ENCODE data around the gene UXT.

UXT gene

DNA sequence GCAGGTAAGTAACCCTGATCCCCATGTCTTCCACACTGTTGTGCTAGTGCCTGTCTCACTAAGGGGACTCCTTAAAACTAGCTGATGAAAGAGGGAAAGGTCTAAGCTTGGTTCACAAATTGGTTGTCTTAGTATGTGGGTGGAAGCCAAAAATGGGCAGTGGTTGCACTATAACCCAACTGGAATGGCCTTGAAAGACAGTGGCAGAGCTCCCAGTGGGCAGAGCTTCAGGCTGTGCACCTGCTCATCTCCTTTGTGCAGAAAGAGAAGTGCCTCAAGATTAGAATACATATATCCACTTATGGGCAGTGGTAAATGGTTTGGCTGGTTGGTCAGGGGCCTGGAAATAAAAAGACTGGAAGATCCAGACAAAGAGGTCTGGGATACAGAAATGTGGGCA is 46.6 kb downstream of the UXT start:
- DNase-seq: peak; percentile 13

GRCh38 chrX:47611926-47612325 is 47.1 kb downstream of the UXT start:
- DNase-seq: peak; percentile 19

DNA sequence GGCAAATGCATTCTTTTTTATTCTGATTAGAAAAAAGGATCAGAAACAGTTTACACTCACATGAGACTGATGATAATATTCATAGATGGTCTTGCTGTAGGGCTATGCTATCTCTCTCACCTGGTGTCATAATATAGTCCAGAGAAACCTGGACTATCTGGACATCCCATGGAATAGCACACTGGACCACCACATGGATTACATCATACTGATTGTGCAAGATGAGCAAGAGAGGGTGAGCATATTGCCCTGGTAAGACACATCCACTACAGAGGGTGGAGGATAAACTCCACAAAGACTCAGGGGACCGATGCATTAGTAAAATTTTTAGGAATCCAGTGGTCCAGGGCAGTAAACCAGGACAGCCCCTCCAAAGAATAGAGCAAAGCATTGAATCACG is 47.5 kb downstream of the UXT start:
- no peak for DNase-seq

- DNase-seq: no peak
Observed at GRCh38 chrX:47610511-47610910, 48.5 kb downstream of the UXT start.

DNA sequence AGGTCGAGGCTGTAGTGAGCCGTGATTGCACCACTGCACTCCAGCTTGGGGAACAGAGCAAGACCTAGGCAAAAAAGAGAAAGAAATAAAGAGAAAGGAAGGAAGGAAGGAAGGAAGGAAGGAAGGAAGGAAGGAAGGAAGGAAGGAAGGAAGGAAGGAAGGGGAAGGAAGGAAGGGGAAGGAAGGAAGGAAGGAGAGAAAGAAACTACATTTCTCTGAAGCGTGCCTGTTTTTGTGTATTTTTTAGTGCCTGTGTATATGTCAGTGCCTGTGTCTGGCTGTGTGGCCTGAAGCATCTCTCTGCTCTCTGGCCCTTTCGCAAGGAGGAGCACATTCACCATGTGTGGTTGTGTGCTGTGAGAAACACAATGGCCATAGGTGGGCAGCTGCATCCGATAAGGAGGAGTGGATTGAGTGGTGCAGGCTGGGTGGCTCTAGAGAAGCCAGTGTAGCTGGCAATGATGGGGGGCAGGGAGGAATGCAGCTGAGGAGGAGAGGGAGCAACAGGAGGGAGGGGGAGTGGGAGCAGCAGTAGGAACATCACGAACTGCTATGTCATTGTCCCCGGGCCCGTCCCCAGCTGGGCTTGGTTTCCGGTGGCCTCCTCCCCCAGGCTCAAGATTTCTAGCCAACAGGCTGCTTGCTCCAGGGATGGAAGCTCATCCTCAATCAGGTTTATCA is 50.7 kb downstream of the UXT start:
- peak; percentile 44 for DNase-seq

DNA sequence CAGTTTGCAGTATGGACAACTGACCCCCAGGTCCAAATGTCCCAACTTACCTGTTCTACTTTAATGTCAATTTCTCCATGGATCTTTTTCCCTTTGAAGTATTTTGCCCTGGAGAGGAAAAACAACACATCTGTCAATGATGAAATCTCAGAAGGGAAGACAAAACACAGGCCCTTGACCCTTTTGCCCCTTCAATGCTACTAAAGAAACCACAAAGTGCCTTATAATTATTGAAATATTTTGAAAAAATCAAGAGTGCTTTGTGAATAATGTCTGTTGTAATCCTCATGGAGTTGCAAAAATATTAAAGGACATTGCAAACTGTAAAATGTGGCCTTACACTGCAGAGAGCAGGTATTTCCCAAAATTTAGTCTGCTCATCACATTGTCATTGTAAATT is 51.9 kb downstream of the UXT start:
- no peak for DNase-seq

DNA sequence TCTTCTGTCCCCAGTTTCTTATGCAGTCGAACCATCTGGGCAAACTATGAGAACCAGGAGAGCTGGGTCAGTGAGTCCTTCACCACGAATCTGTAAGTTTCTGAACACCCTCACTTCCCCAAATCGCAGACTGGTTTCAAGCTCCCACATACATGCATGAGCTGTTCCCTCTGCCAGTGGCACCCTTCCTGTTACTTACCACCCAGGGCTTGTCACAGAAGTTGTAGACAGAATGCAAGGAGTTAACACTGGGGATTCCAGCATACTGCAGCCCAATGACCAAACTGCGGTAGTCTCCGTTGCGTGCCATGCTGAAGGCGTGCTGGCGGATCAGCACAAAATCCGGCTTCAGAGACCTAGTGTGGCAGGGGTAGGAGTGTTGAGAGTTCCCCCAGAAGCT is 54.0 kb downstream of the UXT start:
- DNase-seq: peak; percentile 38

- peak; percentile 19 for DNase-seq
Observed at GRCh38 chrX:47603125-47603524, 55.9 kb downstream of the UXT start.

All from activated CD8-positive, alpha-beta memory T cell treated with anti-CD3 and anti-CD28 coated beads for 24 hours (primary cell).